Neutrophil (primary cell): Measurements from ENCODE around the gene ATXN1.
"Not testable (repeated sequence)": the region's sequence is repeated elsewhere in the genome, so short reads cannot be mapped to it uniquely, and the experiment has no call there.

Experiments
- H3K27ac ChIP-seq: fragments of 200-600 bp; sonication (generic); 2 replicates; pipeline ENCODE4 v1.5.1; 2016; ENCODE audit warnings: mild to moderate bottlenecking, moderate library complexity
- H3K27me3 ChIP-seq: fragments of 200-600 bp; sonication (generic); 2 replicates; pipeline ENCODE4 v1.6.0; 2016; ENCODE audit warnings: mild to moderate bottlenecking
- H3K36me3 ChIP-seq: fragments of 200-600 bp; sonication (generic); 2 replicates; pipeline ENCODE4 v1.5.1; 2017
- H3K4me1 ChIP-seq, 2 experiments: fragments of 200-600 bp in 1 of 2; sonication (generic) in 1 of 2; 1 replicate in 1 of 2; 2 replicates in 1 of 2; pipeline versions ENCODE4 v1.5.1 to v1.6.1; 2013 to 2016; ENCODE audit warnings: low read depth in 1 of 2, low read length in 1 of 2, mild to moderate bottlenecking in 1 of 2, moderate library complexity in 1 of 2; ENCODE audit not compliant: control insufficient read depth in 1 of 2, insufficient read depth in 1 of 2
- H3K4me3 ChIP-seq, 2 experiments: fragments of 200-600 bp in 1 of 2; sonication (generic) in 1 of 2; 1 replicate in 1 of 2; 2 replicates in 1 of 2; pipeline ENCODE4 v1.5.1; 2013 to 2016; ENCODE audit warnings: low read depth in 1 of 2, low read length in 1 of 2, mild to moderate bottlenecking in 1 of 2, moderate library complexity in 1 of 2
- H3K9me3 ChIP-seq: fragments of 200-600 bp; sonication (generic); 2 replicates; pipeline ENCODE4 v1.5.1; 2016
- TF ChIP-seq, protein P1 (sequence below): fragments of 200-600 bp; sonication (generic); IDR thresholded peaks from 2 replicates; pipeline ENCODE4 v1.5.1; 2016; ENCODE audit warnings: antibody characterized with exemption

ATXN1 gene

DNA sequence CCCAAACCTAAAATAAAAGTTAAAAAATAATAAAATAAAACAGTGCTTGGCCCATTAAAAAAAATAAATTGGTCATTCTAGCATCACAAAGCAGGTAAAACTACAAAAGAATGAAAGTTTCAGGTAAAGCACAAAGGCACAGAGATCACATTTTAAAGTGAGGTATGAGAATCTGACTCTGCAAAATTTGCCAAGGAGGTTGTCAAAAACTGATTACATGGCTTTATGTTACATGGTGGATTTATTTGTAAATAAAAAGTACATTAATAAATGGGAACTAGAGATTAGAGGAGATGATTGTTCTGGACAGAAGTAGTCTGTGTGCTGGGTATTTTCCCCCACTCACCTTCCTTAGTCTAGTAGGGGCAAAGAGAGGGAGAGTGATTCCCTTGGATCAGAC, 24.2 kb upstream of the ATXN1 start:
- TF ChIP-seq, protein P1, sequence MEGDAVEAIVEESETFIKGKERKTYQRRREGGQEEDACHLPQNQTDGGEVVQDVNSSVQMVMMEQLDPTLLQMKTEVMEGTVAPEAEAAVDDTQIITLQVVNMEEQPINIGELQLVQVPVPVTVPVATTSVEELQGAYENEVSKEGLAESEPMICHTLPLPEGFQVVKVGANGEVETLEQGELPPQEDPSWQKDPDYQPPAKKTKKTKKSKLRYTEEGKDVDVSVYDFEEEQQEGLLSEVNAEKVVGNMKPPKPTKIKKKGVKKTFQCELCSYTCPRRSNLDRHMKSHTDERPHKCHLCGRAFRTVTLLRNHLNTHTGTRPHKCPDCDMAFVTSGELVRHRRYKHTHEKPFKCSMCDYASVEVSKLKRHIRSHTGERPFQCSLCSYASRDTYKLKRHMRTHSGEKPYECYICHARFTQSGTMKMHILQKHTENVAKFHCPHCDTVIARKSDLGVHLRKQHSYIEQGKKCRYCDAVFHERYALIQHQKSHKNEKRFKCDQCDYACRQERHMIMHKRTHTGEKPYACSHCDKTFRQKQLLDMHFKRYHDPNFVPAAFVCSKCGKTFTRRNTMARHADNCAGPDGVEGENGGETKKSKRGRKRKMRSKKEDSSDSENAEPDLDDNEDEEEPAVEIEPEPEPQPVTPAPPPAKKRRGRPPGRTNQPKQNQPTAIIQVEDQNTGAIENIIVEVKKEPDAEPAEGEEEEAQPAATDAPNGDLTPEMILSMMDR = no peak
- H3K36me3 ChIP-seq = no peaks in the 10 kb centered on the region
- H3K27ac ChIP-seq = no peak overlapping the region
- H3K27me3 ChIP-seq = no peaks in the 10 kb centered on the region
- H3K4me1 ChIP-seq = no peaks in the 10 kb centered on the region
- H3K9me3 ChIP-seq = no peaks in the 10 kb centered on the region
- no peak overlapping the region for H3K4me3 ChIP-seq

DNA sequence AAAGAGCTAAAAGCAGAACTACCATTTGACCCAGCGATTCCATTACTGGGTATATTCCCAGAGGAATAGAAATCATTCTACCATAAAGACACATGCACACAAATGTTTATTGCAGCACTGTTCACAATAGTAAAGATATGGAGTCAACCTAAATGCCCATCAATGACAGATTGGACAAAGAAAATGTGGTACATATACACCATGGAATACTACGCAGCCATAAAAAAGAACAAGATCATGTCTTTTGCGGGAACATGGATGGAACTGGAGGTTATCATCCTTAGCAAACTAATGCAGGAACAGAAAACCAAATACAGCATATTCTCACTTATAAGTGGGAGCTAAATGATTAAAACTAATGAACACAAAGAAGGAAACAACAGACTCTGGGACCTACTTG, 23.7 kb upstream of the ATXN1 start:
- not testable (repeated sequence) for H3K4me1 ChIP-seq, H3K4me3 ChIP-seq, H3K9me3 ChIP-seq

DNA sequence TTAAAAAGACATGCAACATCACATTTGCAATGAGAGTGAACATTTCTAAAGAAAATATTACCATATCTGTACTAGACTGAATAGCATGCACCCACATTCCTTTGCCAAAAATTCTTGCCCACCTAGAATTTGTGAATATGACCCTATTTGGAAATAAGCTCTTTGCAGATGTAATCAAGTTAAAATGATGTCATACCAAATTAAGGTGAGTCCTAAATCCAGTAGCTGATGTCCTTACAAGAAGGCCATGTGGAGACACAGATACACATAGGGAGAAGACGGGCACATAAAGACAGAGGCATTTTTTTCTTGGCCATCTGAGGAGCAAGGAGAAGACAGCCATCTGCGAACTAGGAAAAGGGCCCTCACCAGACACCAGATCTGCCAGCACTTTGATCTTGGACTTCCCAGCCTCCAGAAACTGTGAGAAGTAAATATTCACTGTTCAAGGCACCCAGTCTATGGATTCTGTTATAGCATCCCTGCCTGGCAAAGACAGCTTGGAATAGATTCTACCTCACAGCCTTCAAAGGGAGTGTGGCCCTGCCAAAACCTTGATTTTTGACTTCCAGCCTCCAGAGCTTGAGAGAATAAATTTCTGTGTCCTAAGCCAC, 22.8 kb upstream of the ATXN1 start:
- H3K27me3 ChIP-seq = no peaks in the 10 kb centered on the region
- no peak overlapping the region for H3K27ac ChIP-seq
- H3K4me3 ChIP-seq = no peak overlapping the region
- no peaks in the 10 kb centered on the region for H3K9me3 ChIP-seq
- H3K4me1 ChIP-seq = no peaks in the 10 kb centered on the region
- no peaks in the 10 kb centered on the region for H3K36me3 ChIP-seq
- TF ChIP-seq, protein P1 = no peak

More for the DNA sequence above, 23.7 kb upstream of the ATXN1 start:
- not testable (repeated sequence) for H3K27me3 ChIP-seq, H3K36me3 ChIP-seq, H3K27ac ChIP-seq

DNA sequence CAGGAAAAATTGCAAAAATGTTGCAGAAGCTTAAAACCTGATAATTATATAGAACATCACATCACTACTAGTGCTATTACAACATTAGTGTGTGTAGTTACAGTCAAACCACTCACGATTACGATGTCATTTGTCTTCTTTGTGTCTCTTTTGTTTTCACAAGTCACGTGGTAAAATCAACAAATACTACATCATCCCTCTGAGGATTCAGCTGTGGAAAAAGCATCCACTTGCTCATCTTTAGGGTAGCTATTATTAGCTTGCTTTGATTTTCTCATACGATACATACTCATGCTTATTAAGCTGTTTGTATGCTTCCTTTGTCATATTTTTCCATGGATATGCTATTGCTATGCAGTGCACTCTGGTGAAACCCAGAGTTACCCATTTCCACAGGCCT, 22.2 kb upstream of the ATXN1 start:
- Histone ChIP-seq H3K36me3 (no peaks in the 10 kb centered on the region), H3K4me3 (no peak overlapping the region), H3K27me3 (no peaks in the 10 kb centered on the region), H3K4me1 (no peaks in the 10 kb centered on the region), H3K9me3 (no peaks in the 10 kb centered on the region), H3K27ac (no peak overlapping the region)
- TF ChIP-seq, protein P1 = no peak

DNA sequence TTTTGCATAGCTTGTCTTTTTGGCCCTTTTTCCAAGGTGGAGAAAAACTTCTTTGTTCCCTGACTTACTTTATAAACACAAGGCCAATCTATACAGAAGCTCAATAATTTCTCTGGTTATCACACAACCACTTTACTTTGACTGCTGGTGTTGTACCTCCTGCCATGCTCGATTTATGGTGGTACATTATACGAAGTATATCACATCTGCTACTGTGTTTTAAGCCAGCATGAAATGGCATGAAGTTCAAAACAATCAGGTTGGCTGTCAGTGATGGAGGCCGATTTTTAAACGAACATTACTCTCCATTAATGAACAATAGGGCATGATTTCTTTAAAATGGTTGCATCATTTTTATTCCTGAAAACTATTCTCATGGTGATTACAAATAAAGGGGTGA, 21.0 kb upstream of the ATXN1 start:
- H3K27ac ChIP-seq = no peak overlapping the region
- no peaks in the 10 kb centered on the region for H3K4me1 ChIP-seq
- TF ChIP-seq, protein P1 = no peak
- no peaks in the 10 kb centered on the region for H3K9me3 ChIP-seq
- no peaks in the 10 kb centered on the region for H3K27me3 ChIP-seq
- no peaks in the 10 kb centered on the region for H3K36me3 ChIP-seq
- no peak overlapping the region for H3K4me3 ChIP-seq

DNA sequence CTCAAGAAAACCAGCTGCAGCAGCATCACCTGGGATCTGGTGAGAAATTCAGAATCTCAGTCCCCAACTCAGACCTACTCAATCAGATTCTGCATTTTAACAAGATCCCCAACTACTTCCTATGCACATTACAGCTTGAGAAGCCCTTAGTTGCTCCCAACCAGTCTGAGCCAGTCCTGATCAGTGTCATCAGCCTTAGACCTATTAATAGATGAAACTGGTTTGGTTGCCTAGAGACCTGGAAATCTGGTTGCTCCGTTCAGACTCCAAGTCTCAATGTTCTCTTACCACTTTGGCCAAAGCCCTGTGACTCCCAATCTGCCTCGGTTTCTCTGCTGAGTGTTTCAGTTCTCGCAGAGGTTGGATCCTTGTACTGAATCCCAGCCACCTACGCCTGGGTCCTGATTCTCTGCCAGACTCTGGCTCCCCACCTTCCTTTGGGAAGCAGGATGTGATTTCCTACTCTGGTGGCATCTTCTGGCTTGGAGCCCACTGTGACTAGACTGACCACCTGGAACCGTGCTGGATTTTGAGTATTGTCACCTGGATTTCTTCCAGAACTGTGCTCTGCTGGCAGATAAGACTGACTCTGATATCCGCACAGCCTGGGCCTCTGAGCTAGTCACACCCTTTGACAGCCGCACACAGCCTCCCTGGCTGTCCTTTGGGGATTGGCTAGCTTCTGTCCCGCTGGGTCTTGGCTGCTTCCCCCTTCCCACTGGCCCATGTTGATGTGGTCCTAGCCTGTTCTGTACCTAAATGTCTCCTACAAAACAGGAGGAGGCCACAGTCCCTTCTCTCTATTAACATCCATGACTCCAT, 20.3 kb upstream of the ATXN1 start:
- Histone ChIP-seq H3K4me1 (no peaks in the 10 kb centered on the region), H3K36me3 (no peaks in the 10 kb centered on the region), H3K4me3 (no peak overlapping the region), H3K27me3 (no peaks in the 10 kb centered on the region), H3K9me3 (no peaks in the 10 kb centered on the region), H3K27ac (no peak overlapping the region)
- TF ChIP-seq, protein P1 = no peak
